Parathyroid adenoma (tissue), 2 donors: ENCODE results near the gene PRKN.
"Not testable (repeated sequence)": the region's sequence is repeated elsewhere in the genome, so short reads cannot be mapped to it uniquely, and the experiment has no call there.

Experiments
- H2AFZ ChIP-seq: fragments of 300-600 bp; sonication (generic); one replicate; pipeline ENCODE4 v1.7.0; 2017; ENCODE audit warnings: antibody characterized with exemption, mild to moderate bottlenecking
- H3K27ac ChIP-seq: fragments of 300-600 bp; sonication (generic); one replicate; pipeline ENCODE4 v1.7.0; 2017
- H3K27me3 ChIP-seq: fragments of 300-600 bp; sonication (generic); one replicate; pipeline ENCODE4 v1.7.0; 2017; ENCODE audit warnings: low read length; ENCODE audit not compliant: control insufficient read depth, insufficient read depth
- H3K36me3 ChIP-seq: fragments of 300-600 bp; sonication (generic); one replicate; pipeline ENCODE4 v1.7.0; 2017; ENCODE audit warnings: low read length; ENCODE audit not compliant: control insufficient read depth, insufficient read depth
- H3K4me1 ChIP-seq: fragments of 300-600 bp; sonication (generic); one replicate; pipeline ENCODE4 v1.7.0; 2017; ENCODE audit warnings: control low read depth
- H3K4me2 ChIP-seq: fragments of 300-600 bp; sonication (generic); one replicate; pipeline ENCODE4 v1.7.0; 2017; ENCODE audit warnings: low read length
- H3K4me3 ChIP-seq: fragments of 300-600 bp; sonication (generic); one replicate; pipeline ENCODE4 v1.7.0; 2017; ENCODE audit warnings: low read depth, low read length
- H3K79me2 ChIP-seq: fragments of 300-600 bp; sonication (generic); one replicate; pipeline ENCODE4 v1.7.0; 2017; ENCODE audit warnings: control low read depth
- H3K9ac ChIP-seq: fragments of 300-600 bp; sonication (generic); one replicate; pipeline ENCODE4 v1.7.0; 2017; ENCODE audit warnings: mild to moderate bottlenecking
- H3K9me3 ChIP-seq: fragments of 300-600 bp; sonication (generic); one replicate; pipeline ENCODE4 v1.7.0; 2017; ENCODE audit warnings: low read length; ENCODE audit not compliant: control insufficient read depth
- TF ChIP-seq, protein P1 (sequence below): fragments of 300-600 bp; sonication (generic); IDR thresholded peaks from one replicate; pipeline ENCODE4 v1.7.0; 2017; ENCODE audit warnings: antibody characterized with exemption, mild to moderate bottlenecking
- donor health status: primary hyperparathyroidism.

The PRKN gene

DNA sequence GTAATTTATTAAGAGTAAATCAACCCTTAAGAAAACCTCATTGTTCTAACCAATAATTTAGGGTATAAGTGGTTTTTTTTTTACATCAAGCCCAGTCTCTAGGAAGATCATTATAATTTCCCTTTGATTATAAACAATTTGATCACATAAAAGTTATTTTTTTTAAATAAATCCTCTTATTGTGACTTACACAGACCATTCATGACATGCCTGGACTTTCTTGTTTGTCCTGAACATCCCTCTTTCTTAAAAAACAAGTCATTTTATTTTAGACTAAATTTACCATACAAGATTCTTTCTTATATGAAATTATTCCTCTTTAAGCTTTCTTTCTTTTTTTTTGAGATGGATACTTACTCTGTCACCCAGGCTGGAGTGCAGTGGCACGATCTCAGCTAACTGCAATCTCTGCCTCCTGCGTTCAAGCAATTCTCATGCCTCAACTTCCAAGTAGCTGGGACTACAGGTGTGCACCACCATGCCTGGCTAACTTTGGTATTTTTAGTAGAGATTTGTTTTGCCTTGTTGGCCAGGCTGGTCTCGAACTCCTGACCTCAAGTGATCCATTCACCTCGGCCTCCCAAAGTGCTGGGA, 1400.1 kb downstream of the PRKN start:
- Histone ChIP-seq H3K79me2 (no peaks in the 10 kb centered on the region), H3K4me3 (no peak overlapping the region), H3K36me3 (no peaks in the 10 kb centered on the region), H3K4me1 (no peaks in the 10 kb centered on the region), H3K27me3 (no peaks in the 10 kb centered on the region), H3K9me3 (no peaks in the 10 kb centered on the region), H2AFZ (no peak overlapping the region), H3K9ac (no peak overlapping the region), H3K27ac (no peak overlapping the region), H3K4me2 (no peak overlapping the region)
- TF ChIP-seq, protein P1, sequence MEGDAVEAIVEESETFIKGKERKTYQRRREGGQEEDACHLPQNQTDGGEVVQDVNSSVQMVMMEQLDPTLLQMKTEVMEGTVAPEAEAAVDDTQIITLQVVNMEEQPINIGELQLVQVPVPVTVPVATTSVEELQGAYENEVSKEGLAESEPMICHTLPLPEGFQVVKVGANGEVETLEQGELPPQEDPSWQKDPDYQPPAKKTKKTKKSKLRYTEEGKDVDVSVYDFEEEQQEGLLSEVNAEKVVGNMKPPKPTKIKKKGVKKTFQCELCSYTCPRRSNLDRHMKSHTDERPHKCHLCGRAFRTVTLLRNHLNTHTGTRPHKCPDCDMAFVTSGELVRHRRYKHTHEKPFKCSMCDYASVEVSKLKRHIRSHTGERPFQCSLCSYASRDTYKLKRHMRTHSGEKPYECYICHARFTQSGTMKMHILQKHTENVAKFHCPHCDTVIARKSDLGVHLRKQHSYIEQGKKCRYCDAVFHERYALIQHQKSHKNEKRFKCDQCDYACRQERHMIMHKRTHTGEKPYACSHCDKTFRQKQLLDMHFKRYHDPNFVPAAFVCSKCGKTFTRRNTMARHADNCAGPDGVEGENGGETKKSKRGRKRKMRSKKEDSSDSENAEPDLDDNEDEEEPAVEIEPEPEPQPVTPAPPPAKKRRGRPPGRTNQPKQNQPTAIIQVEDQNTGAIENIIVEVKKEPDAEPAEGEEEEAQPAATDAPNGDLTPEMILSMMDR = no peak

DNA sequence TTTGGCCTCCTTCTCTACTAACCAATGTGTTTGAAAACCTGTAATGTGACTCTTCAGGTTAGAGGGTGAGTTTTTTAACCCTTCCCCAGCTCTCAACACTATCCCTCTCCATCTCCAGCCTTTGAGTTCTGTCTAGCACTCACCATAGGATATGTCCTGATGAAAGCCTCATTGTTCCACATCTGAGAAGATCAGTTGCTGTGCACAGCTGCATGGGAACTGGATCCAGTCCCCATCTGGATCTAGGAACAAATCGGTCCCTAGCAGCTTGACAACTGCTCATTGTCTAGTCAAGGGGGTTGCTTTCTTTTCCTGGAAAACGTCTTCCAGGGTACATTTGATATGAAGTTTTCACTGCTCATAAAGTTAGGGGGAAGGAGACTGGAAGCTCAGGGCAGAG, 1408.3 kb downstream of the PRKN start:
- H3K4me1 ChIP-seq = no peaks in the 10 kb centered on the region
- no peaks in the 10 kb centered on the region for H3K27me3 ChIP-seq
- no peaks in the 10 kb centered on the region for H3K9me3 ChIP-seq
- no peak overlapping the region for H3K4me3 ChIP-seq
- no peak overlapping the region for H3K9ac ChIP-seq
- TF ChIP-seq, protein P1 = no peak
- no peaks in the 10 kb centered on the region for H3K79me2 ChIP-seq
- H3K27ac ChIP-seq = no peak overlapping the region
- no peak overlapping the region for H2AFZ ChIP-seq
- H3K36me3 ChIP-seq = no peaks in the 10 kb centered on the region
- no peak overlapping the region for H3K4me2 ChIP-seq

- no peak overlapping the region for H3K27ac ChIP-seq
- no peaks in the 10 kb centered on the region for H3K4me1 ChIP-seq
- H3K4me3 ChIP-seq = no peak overlapping the region
- no peak overlapping the region for H3K4me2 ChIP-seq
- no peak overlapping the region for H3K9ac ChIP-seq
- H2AFZ ChIP-seq = no peak overlapping the region
- no peaks in the 10 kb centered on the region for H3K79me2 ChIP-seq
- no peaks in the 10 kb centered on the region for H3K36me3 ChIP-seq
- TF ChIP-seq, protein P1 = no peak
- H3K9me3 ChIP-seq = no peaks in the 10 kb centered on the region
- no peaks in the 10 kb centered on the region for H3K27me3 ChIP-seq
These were observed 1409.1 kb downstream of the PRKN start for GRCh38 chr6:161318456-161318855.

- Histone ChIP-seq H2AFZ (no peak overlapping the region), H3K27me3 (no peaks in the 10 kb centered on the region), H3K4me2 (no peak overlapping the region), H3K36me3 (no peaks in the 10 kb centered on the region), H3K79me2 (no peaks in the 10 kb centered on the region), H3K4me3 (no peak overlapping the region), H3K9me3 (no peaks in the 10 kb centered on the region), H3K9ac (no peak overlapping the region), H3K27ac (no peak overlapping the region), H3K4me1 (no peaks in the 10 kb centered on the region)
- TF ChIP-seq, protein P1 = no peak
These were observed 1411.0 kb downstream of the PRKN start for GRCh38 chr6:161316531-161316930.

DNA sequence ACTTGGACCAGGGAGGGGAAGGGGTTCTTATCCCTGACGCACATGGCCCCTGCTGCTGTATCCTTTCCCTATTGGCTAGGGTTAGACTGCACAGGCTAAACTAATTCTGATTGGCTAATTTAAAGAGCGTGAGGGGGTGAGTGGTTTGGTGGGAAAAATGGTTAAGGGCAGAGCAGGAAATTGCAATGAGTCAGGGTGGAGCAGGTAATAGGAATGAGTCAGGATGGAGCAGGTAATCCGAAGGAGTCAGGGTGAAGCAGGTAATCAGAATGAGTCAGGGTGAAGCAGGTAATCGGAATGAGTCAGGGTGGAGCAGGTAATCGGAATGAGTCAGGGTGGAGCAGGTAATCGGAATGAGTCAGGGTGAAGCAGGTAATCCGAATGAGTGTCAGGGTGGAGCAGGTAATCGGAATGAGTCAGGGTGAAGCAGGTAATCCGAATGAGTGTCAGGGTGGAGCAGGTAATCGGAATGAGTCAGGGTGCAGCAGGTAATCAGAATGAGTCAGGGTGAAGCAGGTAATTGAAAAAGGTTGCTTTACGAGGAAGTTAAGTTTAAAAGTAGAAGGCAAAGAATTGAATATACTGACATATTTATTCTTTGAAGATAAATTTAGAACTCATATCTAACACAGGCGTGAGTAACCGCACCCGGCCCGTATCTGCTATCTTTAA, 1412.2 kb downstream of the PRKN start:
- H3K9me3 ChIP-seq, H2AFZ ChIP-seq, H3K36me3 ChIP-seq, H3K4me2 ChIP-seq, H3K4me3 ChIP-seq, H3K27me3 ChIP-seq, H3K4me1 ChIP-seq, H3K27ac ChIP-seq, H3K79me2 ChIP-seq, H3K9ac ChIP-seq: not testable (repeated sequence)

- H3K9ac ChIP-seq, H3K79me2 ChIP-seq, H3K27me3 ChIP-seq, H2AFZ ChIP-seq, H3K4me3 ChIP-seq, H3K27ac ChIP-seq, H3K4me2 ChIP-seq, H3K4me1 ChIP-seq, H3K9me3 ChIP-seq, H3K36me3 ChIP-seq: not testable (repeated sequence)
These were observed 1412.9 kb downstream of the PRKN start for GRCh38 chr6:161314541-161315245.
